NCI-H2107 (cell line): ENCODE data around the gene DEUP1.
A peak's percentile ranks its signal among the peaks of the same experiment; 100 is the strongest.
"Not testable (repeated sequence)": the region's sequence is repeated elsewhere in the genome, so short reads cannot be mapped to it uniquely, and the experiment has no call there.

Experiments used
- DNase-seq: peaks from one replicate; lab custom pipeline; 2025; lab: John Stamatoyannopoulos, UW

The DEUP1 gene

DNA sequence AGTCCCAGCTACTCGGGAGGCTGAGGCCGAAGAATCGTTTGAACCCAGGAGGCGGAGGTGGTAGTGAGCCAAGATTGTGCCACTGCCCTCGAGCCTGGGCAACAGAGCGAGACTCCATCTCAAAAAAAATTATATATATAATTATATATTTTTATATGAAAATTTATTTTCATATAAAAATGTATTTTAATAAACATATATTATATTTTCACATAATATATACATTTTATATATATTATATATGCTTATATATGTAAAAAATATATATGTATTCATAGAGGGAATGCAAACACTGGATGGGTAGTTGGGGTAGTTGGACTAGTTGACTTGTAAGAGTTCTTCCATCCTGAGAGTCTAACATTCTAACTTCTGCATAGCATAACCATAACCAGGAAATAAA, 20.3 kb downstream of the DEUP1 start:
- no peak for DNase-seq

GRCh38 chr11:93359396-93359795, 28.9 kb downstream of the DEUP1 start:
- DNase-seq: no peak

GRCh38 chr11:93361435-93361834, 30.9 kb downstream of the DEUP1 start:
- DNase-seq: no peak

GRCh38 chr11:93368022-93368421, 37.5 kb downstream of the DEUP1 start:
- no peak for DNase-seq

DNA sequence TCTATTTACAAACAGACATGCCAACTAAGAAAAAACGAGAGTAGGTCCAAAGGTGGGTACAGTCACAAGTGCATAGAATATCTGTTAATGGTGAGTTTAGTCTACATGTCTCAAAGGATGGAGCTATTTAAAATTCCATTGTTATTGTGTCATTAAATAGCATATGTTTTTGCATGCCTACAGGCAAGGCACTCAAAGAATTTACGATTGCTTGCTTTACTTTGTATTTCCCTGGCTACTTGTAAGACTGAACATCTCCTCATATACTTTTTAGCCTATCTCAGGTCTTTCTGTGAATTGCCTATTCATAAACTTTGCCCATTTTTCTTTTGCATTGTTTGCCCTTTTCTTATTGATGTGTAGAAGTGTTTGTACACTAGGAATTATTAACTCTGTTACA, 39.7 kb downstream of the DEUP1 start:
- DNase-seq: no peak

GRCh38 chr11:93389737-93390136, 59.2 kb downstream of the DEUP1 start:
- no peak for DNase-seq

- no peak for DNase-seq
These were observed 62.3 kb downstream of the DEUP1 start for GRCh38 chr11:93392867-93393266.

GRCh38 chr11:93393386-93393785, 62.8 kb downstream of the DEUP1 start:
- DNase-seq: no peak

DNA sequence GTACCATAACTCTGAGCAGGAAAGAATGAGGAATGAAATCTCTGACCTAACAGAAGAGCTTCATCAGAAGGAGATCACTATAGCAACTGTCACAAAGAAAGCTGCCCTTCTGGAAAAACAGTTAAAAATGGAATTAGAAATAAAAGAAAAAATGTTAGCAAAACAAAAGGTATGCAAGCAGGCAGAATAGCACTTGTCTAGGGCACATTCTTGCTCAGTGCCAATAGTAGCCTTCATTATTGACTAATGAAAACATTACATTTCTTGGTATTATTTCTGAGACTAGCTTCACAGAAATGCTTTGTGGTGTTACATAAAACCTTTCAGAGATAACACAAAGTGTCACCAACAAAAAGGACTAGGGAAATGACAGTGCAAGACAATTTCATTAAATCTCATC, 63.9 kb downstream of the DEUP1 start:
- DNase-seq: no peak

DNA sequence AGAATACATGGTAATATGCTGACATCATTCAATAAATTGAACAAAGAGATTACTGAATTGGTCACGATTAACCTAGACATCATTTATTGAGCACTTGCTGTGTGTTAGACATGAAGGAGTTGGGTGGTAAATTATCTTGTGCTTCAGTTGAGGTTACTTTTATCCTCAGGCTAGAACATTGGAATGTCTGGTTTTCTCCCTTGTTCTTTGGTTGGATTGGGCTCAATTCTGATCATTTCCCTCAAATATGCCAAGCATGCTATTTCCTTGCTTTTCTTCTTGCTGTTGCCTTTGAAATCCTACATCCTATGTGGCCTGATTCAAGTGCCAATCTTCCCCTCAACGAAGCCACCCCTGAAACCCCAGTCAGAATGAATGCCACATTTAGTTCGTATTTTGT, 65.8 kb downstream of the DEUP1 start:
- no peak for DNase-seq

GRCh38 chr11:93403930-93404329, 73.4 kb downstream of the DEUP1 start:
- DNase-seq: no peak

GRCh38 chr11:93407777-93408401, 77.3 kb downstream of the DEUP1 start:
- DNase-seq: no peak

GRCh38 chr11:93410441-93410840, 79.9 kb downstream of the DEUP1 start:
- no peak for DNase-seq

GRCh38 chr11:93411705-93412104, 81.2 kb downstream of the DEUP1 start:
- no peak for DNase-seq

DNA sequence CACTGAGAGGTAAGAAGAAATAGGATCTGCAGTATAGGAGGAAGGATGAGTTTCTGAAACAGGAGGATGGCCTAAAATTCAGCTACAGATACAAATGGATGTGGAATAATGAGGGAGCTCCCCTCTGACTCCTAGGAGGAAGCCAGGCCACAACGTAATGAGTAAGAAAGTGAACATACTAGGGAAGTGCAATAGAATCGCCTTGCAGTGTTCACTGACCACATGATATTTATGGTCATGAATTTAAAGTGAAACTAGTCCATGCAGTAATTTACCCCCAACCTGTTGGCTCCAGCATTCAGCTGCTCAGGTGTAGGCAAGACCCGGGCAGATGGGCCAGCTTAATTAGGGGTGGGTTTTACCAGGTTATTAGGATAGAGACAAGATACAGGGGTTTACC, 101.7 kb downstream of the DEUP1 start:
- no peak for DNase-seq

GRCh38 chr11:93443232-93443631, 112.7 kb downstream of the DEUP1 start:
- DNase-seq: not testable (repeated sequence)

DNA sequence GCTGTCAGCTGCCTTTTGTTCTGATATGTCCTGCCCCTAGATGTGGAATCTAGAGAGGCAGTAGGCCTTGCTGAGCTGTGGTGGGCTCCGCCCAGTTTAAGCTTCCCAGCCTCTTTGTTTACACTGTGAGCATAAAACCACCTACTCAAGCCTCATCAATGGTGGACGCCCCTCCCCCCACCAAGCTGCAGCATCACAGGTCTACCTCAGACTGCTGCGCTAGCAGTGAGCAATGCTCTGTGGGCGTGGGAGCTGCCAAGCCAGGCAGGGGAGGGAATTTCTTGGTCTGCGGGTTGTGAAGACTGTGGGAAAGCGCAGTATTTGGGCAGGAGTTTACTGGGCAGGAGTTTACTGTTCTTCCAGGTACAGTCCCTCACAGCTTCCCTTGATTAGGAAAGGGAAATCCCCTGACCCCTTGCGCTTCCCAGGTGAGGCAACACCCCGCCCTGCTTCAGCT, 114.1 kb downstream of the DEUP1 start:
- peak; percentile 62 for DNase-seq

- no peak for DNase-seq
These were observed 127.7 kb downstream of the DEUP1 start for GRCh38 chr11:93458286-93458685.

DNA sequence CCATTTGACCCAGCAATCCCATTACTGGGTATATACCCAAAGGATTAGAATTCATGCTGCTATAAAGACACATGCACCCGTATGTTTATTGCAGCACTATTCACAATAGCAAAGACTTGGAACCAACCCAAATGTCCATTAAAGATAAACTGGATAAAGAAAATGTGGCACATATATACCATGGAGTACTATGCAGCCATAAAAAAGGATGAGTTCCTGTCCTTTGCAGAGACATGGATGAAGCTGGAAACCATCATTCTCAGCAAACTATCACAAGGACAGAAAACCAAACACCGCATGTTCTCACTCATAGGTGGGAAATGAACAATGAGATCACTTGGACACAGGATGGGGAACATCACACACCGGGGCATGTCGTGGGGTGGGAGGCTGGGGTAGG, 133.1 kb downstream of the DEUP1 start:
- DNase-seq: not testable (repeated sequence)

GRCh38 chr11:93464927-93465540, 134.5 kb downstream of the DEUP1 start:
- DNase-seq: no peak

- no peak for DNase-seq
These were observed 136.5 kb downstream of the DEUP1 start for GRCh38 chr11:93467054-93467453.

- no peak for DNase-seq
These were observed 137.7 kb downstream of the DEUP1 start for GRCh38 chr11:93468290-93468689.

GRCh38 chr11:93474123-93474522, 143.6 kb downstream of the DEUP1 start:
- no peak for DNase-seq

DNA sequence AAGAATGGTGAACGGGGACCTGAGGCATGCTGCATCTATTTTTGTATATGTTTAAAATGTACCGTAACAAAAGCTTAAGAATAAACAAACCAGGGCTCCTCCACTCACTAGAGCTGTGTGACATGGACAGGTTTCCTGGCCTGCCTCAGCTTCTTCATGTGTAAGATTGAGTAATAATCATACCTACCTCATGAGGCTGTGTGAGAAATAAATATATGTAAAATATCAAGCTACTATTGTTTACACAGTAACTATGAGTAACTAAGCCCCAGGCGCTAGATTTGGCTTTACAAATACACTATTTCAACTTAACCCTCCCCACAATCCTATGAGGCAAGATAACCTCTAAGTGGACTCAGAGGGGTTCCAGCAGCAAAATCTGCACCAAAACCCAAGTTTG, 146.3 kb downstream of the DEUP1 start:
- DNase-seq: no peak
